Stimulated activated CD8-positive, alpha-beta memory T cell treated with anti-CD3 and anti-CD28 coated beads, Interleukin-4, amount 100 ng/mL, for 4 hours (primary cell): Measurements from ENCODE around the gene DEGS2.

Experiments
- DNase-seq, 2 donors: peaks; one replicate each; pipeline ENCODE4 v3.0.0-alpha.2; 2020; ENCODE audit warnings: low read depth in 2 of 2, low spot score in 1 of 2

The DEGS2 gene

GRCh38 chr14:100115236-100115635, 44.2 kb downstream of the DEGS2 start:
- DNase-seq, result no peak

DNA sequence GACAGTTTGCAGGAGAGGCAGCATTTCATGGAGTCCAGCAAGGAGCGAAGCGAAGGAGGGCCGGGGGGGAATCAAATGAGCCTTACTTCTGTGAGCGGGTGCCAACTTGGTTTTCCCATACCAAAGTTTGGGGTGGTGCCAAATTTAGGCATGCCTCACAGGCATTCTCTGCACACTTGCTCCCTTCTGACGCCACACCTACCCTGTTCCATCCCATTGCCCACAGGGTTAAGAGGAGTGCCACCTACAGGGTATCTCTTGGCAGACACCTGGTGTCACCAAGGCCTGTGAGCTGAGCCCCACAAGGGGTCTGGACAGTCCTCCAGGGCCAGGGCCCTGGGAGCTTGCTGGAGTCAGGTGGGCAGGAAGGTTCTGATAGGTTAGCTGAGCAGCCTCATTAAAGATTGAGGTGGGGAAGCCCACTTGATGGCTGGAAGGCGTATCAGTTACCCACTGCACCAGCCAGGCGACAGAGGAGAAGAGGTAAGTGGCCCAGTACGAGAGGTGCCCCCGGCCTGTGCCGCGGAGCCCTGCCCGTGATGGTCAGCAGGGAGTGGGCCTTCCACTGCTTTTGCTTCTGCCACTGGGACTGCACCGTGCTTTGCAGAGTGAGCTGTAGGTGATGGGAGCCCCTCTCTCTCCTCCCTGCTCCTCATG, 45.2 kb downstream of the DEGS2 start:
- DNase-seq, result no peak

DNA sequence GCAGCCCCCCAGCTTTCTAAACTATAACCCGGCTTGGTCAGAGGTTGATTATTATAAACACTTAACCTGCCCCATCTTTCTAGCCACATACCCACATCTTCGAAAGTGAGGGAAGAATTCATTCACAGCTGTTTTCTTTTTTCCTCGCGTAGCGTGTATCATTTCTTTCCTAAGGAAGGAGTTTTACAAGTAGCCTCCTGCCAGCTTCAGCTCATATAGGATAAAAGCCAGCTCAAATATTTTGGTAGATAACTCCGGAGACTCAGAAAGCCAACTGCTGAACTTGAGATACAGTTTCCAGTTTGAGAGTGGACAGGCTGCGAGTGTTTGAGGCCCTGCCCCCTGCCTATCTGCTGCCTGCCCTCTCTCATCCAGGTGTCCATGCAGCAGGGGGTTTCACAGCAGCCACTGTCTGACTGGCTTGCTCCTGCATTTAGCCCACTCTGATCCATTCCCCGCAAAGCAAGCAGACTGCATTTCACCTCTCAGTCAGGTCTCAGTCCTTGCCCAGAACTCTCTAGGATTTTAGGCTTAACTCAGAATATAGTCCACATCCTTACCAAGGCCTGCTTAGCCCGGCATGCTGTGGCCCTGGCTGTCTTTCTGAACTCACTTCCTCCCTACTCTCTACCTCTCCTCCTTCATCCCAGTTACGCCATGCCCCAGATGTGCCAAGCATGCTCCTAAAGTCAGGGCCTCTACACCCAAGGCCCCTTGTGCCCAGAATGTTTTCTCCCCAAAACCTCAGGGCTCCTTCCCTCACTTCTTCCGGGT, 47.3 kb downstream of the DEGS2 start:
- no peak for DNase-seq

DNA sequence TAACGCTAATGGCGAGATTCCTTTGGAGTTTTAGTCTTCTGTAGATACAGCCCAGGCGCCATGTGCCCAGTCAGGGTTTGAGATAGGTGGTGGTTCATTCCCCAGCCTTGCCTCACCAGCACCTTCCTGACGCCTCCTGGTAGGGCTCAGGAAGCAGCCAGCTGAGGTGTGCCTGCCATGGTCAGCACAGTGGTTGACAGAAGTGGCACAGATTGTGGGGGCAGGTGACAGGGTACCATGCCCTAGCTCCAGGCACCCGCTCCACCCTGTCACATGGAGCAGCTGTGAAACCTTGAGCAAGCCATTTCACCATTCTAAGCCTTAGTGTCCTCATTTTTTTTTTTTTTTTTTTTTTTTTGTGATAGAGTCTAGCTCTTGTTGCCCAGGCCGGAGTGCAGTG, 48.6 kb downstream of the DEGS2 start:
- DNase-seq, result no peak

GRCh38 chr14:100109594-100109955, 49.9 kb downstream of the DEGS2 start:
- DNase-seq, result no peak

DNA sequence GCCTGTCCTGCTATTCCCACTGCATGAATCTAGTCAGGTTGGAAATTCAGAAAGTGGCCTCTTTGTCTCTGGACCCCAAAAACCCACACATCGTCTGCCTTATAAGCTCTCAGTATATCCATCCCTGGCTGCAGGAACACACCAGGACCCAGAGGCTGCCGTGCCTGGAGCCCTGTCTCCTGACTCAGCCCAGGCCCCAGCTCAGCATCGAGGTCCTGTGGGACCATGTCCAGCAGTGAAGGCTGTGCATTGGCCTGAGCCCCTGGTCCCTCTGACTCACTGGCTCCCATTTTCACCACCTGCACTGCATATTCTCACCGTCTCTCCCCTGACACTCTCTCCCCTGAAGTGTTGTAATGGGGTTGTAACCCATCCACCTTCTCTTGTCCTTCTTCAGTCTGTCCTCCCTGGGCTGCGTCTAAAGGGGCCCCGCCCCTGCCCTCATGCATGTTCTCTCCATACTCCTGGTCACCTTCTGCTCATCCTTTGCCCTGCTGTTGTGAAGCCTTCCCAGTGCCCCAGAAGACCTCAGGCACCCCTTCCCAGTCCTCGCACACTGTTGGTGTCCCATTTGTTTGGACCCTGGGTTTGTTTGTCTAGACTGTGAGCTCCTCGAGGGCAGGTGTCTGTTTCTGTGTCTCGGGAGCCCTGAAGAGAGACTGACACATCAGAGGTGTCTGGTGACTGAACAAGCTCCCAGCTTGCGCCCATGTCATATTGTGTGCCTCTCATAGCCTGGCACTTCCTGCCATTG, 50.4 kb downstream of the DEGS2 start:
- no peak for DNase-seq

DNA sequence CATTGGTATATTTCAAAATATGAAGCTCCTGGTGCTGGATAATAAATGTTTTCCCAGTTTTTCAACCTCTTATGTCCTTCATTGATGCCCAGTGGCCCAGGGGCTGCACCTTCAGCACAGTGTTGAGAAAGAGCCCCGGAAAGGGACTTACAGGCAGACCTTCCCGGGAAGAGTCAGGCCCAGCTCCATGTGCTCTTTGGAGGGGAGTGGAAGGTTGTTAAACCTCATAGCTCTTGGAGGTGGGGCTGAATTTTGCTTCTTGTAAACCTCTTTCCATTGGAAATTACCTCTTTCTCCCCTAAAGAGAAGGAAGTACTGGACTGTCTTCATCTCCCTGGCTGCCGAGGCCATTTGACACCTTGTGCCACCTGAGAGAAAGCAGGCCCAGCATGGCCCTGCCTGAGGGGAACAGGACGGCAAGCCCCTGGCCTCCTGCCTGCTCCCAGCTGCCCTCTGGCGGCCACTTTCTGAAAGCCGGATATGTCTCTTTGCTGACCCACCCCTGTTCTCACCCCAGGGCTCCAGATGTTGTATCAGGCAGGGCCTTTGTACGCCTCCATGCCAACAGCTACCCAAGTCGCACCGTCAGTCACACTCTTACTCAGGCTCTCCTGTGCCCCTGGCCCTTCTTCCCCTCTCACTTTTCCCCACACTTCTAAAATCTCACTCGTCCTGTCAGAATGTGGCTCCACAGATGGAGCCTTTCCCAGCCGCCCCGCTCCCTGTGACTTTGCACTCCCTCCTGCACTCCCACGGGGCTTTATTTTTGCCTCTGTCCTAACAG, 51.2 kb downstream of the DEGS2 start:
- DNase-seq, result peak; percentile 77 to 84

DNA sequence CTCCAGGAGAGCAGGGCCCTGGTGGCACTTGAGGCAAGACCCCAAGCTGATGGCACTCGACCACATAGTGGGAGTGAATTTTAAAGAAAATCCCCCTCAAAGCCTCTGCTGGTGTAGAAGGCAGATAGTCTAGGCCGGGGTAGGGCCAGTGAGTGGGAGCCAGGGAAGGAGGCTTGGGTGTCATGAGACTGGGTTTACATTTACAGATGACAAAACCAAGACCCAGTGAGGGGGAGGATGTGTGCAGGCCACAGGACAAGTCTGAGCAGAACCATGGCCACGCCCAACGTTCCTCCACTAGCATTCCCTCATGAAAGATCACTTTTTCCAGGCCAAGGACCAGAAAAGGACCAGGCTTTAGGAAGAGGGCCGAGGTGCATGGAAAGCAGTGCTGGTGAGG, 52.2 kb downstream of the DEGS2 start:
- DNase-seq, result no peak

DNA sequence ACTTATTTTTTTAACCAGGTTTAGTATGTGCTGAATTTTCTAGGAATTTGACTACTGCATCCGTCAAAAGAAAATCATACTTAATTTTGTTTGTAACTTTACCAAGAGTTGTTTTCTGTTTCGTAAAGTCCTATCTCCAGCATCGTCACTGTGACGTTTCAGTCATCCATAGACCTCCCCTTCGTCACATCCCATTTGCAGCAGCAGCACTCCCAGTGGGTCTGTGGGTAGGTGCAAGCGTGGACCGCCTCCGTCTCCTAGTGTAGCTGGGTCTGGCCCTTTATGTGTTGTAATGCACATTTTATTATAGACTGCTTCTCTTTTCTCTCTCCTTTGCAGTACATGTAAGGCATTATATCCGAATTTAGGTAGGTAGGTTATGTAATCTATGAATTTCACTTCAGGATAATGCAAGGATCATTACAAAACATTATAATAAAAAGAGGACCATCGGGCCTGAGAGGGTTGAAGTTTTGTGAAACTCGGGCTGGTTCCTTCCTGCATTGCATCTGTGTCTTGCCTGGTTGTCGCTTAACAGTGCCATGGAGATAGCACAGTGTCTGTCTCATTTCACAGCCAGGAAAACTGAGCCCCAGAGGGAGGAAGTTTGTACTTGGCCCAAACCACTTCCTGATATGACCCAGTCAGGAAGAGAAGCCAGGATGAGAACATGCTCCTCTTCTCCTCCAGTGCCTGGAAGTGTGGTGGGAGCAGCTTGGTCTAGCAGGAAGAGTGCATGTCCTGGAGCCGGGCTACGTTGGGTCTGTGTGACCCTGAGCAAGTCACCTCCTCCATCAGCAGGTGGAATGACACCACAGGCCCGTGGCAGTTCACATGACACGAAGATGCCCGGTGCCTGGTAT, 53.0 kb downstream of the DEGS2 start:
- no peak for DNase-seq

GRCh38 chr14:100105357-100106169, 53.9 kb downstream of the DEGS2 start:
- no peak for DNase-seq

DNA sequence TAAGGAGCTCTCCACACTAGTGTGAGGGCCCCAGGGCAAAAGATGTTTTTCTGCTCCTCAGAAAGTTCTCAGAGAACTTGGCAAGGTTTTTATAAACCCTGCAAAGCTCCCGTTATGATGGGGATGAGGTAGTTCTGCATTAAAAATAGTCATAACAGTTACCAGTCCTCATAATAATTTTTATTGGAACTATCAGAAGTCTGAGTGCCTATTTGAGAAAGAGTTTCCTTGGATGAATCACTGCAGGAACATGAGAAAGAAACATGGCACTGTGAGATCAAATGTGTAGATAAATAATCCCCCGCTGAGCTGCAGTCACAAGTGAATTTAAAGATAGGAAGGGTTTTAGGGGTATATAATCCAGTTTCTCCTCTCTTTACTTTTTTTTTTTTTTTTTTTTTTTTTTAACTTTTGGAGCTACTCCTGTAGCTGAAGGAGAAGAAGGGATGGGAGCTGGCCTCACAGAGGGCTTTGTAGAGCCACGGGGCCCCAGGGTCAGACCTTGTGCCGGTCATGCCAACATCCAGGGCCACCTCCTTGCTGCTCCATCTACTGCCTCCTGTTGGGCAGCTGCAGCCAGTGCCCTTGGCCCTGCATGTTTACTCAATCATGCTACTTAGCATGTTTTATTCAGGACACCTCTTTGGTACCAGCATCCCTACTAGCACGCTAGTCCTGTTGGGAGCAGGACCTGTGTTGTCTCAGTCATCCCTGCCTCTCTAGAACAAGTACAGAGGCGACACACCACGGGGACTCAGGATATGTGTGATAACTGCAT, 54.7 kb downstream of the DEGS2 start:
- DNase-seq, result no peak

DNA sequence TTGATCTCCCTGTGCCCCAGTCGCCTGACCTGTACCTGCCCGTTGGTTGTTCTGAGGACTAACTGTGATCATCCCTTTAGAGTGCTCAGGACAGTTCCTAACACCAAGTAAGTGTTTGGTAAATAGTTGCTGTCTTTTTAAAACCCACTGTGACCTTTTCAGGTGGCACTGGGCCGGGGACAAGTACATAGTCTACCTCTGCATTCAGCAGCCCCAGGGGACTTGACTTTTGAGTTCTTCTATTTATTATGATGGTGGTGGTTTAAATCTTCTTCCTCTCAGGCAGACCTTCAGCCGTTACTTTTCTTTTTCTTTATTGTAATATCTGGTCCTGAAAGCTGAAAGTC, 55.5 kb downstream of the DEGS2 start:
- no peak for DNase-seq

- no peak for DNase-seq
Observed at GRCh38 chr14:100103250-100104005, 56.0 kb downstream of the DEGS2 start.

DNA sequence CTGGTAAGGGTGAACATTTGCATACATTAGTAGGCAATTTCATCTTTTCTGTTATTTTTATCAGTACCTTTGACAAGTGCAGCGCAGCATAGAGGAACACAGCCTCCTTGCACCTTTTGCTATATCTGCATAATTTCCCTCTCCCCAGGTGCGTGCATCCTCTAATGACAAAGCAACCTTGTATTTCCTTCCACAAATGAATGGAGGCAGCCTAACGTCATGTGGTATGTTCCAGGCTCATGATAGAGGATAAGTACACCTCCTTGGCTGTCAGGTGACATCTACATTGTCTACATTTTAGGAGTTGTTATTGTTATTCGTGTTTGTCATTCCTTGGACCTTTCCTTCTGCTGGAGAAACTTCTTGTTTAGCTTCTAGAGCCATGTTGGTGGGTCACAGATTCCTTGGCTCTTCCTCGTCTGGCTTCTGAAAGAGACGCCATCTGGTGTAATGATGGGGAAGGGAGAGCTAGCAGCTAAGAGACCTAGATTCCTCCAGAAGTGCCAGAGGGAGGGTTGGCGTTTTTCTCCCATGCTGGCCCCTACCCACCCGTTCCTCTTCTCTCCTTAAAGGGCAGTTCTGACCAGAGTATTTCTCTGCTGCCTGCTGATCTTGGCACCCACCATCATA, 57.2 kb downstream of the DEGS2 start:
- DNase-seq, result no peak

GRCh38 chr14:100100032-100100703, 59.3 kb downstream of the DEGS2 start:
- DNase-seq, result no peak

DNA sequence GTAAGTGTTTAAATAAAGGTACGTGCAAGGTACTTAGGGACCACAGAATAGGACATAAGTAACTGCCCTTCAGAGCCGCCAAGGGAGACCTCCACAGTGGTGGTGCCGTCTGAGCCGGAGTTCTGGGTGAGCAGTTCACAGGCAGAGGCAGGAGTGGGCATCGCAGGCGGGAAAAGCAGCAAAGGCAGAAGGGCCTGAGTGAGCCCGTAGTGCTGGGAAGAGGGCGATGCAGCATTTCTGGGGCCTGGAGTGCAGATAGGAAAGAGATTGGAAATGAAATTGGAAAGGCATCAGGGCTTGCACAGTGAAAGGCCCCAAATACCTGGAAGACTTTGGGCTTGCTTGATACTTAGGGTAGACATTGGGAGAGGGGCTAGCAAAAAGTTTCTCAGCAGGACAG, 61.3 kb downstream of the DEGS2 start:
- DNase-seq, result no peak

- no peak for DNase-seq
Observed at GRCh38 chr14:100096656-100097055, 62.8 kb downstream of the DEGS2 start.
